SU-DHL-6 (cell line): ENCODE measurements around the gene DHDDS.

ENCODE experiments used
- H2AFZ ChIP-seq: fragments of 200-600 bp; sonication (generic); 2 replicates; pipeline ENCODE4 v1.6.1; 2014; ENCODE audit warnings: low read depth, mild to moderate bottlenecking, moderate library complexity, mixed read lengths, antibody characterized with exemption, low read length; ENCODE audit not compliant: severe bottlenecking
- H3F3A ChIP-seq: fragments of 200-600 bp; shearing (Covaris generic); 2 replicates; pipeline ENCODE4 v1.6.0; 2016; ENCODE audit warnings: antibody characterized with exemption, mild to moderate bottlenecking; ENCODE audit not compliant: insufficient read depth
- H3K27ac ChIP-seq: fragments of 200-600 bp; sonication (generic); 2 replicates; pipeline ENCODE4 v1.5.1; 2016; ENCODE audit warnings: low read depth, mild to moderate bottlenecking, low read length, moderate library complexity, mixed read lengths
- H3K27me3 ChIP-seq: fragments of 200-600 bp; sonication (generic), shearing (Covaris generic); 2 replicates; pipeline ENCODE4 v1.6.0; 2014; ENCODE audit warnings: mild to moderate bottlenecking, low read length
- H3K36me3 ChIP-seq: fragments of 200-600 bp; sonication (generic); 2 replicates; pipeline ENCODE4 v1.6.1; 2014; ENCODE audit warnings: mild to moderate bottlenecking, low read length, mixed read lengths
- H3K4me2 ChIP-seq: fragments of 300-600, 200-600 bp; shearing (Covaris generic), sonication (generic); 2 replicates; pipeline ENCODE4 v1.6.0; 2014; ENCODE audit warnings: low read length, low read depth, mild to moderate bottlenecking; ENCODE audit not compliant: poor library complexity, severe bottlenecking
- H3K4me3 ChIP-seq: fragments of 200-600 bp; sonication (generic); 2 replicates; pipeline ENCODE4 v1.5.1; 2014; ENCODE audit warnings: antibody characterized with exemption, low read length, mild to moderate bottlenecking, mixed read lengths; ENCODE audit not compliant: insufficient read depth, poor library complexity, severe bottlenecking
- H3K79me2 ChIP-seq: fragments of 200-600 bp; sonication (generic); 2 replicates; pipeline ENCODE4 v1.6.1; 2014; ENCODE audit warnings: mild to moderate bottlenecking, low read length, moderate library complexity; ENCODE audit not compliant: insufficient read depth
- H3K9ac ChIP-seq: fragments of 200-600 bp; sonication (generic); 2 replicates; pipeline ENCODE4 v1.7.0; 2014; ENCODE audit warnings: mild to moderate bottlenecking, low read length
- H3K9me2 ChIP-seq: fragments of 200-600 bp; sonication (generic); replicated peaks from 2 replicates; pipeline ENCODE4 v1.6.1; 2014; ENCODE audit warnings: low read length; ENCODE audit not compliant: insufficient read depth
- H3K9me3 ChIP-seq: fragments of 200-600 bp; sonication (generic); 2 replicates; pipeline ENCODE4 v1.6.1; 2014; ENCODE audit warnings: low read length, mixed read lengths; ENCODE audit not compliant: insufficient read depth
- H4K20me1 ChIP-seq: fragments of 200-600 bp; sonication (generic); 2 replicates; pipeline ENCODE4 v1.6.1; 2014; ENCODE audit warnings: low read depth, mild to moderate bottlenecking, antibody characterized with exemption, low read length, moderate library complexity, mixed read lengths
- CTCF ChIP-seq: fragments of 200-600 bp; sonication (generic); IDR thresholded peaks from one replicate; pipeline ENCODE4 v1.5.1; 2017; ENCODE audit warnings: antibody characterized with exemption, mild to moderate bottlenecking, low read length, moderate library complexity; ENCODE audit not compliant: insufficient read depth, poor library complexity, severe bottlenecking
- EZH2phosphoT487 ChIP-seq: fragments of 200-600 bp; sonication (generic), shearing (Covaris generic); conservative IDR thresholded peaks from 2 replicates; pipeline ENCODE4 v1.6.1; 2018; ENCODE audit warnings: mild to moderate bottlenecking, antibody characterized with exemption, low read length, moderate library complexity, mixed read lengths

DHDDS gene

GRCh38 chr1:26432793-26433192 is 672 bp downstream of the DHDDS start:
- Histone ChIP-seq H3K27me3 (no peaks in the 10 kb centered on the region), H3K4me3 (peak overlapping the region; percentile 88), H3K36me3 (no peaks in the 10 kb centered on the region), H2AFZ (no peak overlapping the region), H3K9me3 (no peaks in the 10 kb centered on the region), H3K27ac (no peak overlapping the region; the same call in 1 of the 2 replicates), H3K79me2 (peaks cover 12% of the 10 kb centered on the region; the same call in 1 of the 2 replicates), H3K4me2 (peak overlapping the region; percentile 90), H3F3A (peaks cover 11% of the 10 kb centered on the region), H4K20me1 (no peaks in the 10 kb centered on the region), H3K9ac (peak overlapping the region; percentile 73), H3K9me2 (no peaks in the 10 kb centered on the region)
- TF ChIP-seq EZH2phosphoT487, result no peak
- TF ChIP-seq CTCF, result no peak

DNA sequence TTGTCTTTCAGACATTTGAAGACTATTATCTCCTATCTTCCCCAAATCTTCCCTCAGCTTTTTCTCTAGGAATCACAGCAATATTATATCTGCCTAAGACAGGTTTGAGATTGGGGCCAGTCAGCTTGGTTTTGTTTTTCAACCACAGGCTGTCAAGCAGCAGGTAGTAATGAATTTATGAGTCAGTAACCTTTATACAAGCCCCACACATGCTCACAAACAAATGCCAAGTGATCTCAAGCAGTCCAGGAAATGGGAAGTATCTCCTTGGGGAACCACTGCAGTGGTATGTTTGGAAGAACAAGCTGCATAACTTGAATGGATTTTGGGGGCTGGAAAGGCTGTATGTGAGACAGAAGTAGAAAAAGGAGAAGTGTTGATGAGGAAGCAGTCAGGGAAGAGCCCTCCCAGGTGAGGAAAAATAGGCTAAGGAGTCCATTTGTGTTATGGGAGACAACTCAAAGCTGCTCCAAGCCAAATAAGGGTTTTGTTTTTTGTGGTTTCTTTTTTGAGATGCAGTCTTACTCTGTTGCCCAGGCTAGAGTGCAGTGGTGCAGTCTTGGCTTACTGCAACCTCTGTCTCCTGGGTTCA is 2.1 kb downstream of the DHDDS start:
- Histone ChIP-seq H3K27ac (no peak overlapping the region), H4K20me1 (no peaks in the 10 kb centered on the region), H3K36me3 (peaks cover 4% of the 10 kb centered on the region; the same call in 1 of the 2 replicates), H3K9ac (no peak overlapping the region), H3K4me3 (no peak overlapping the region), H2AFZ (no peak overlapping the region), H3K79me2 (peaks cover 12% of the 10 kb centered on the region; the same call in 1 of the 2 replicates), H3K27me3 (no peaks in the 10 kb centered on the region), H3K4me2 (peak overlapping the region; percentile 90), H3F3A (peaks cover 11% of the 10 kb centered on the region), H3K9me2 (no peaks in the 10 kb centered on the region), H3K9me3 (no peaks in the 10 kb centered on the region)
- TF ChIP-seq EZH2phosphoT487 (no peak), CTCF (no peak)

- Histone ChIP-seq H3K79me2 (peaks cover 4% of the 10 kb centered on the region; the same call in 1 of the 2 replicates), H3K4me2 (no peak overlapping the region), H3K9me3 (no peaks in the 10 kb centered on the region), H2AFZ (no peak overlapping the region), H3F3A (no peaks in the 10 kb centered on the region), H4K20me1 (no peaks in the 10 kb centered on the region), H3K9ac (no peak overlapping the region), H3K27ac (no peak overlapping the region), H3K4me3 (no peak overlapping the region), H3K36me3 (peaks cover 12% of the 10 kb centered on the region; the same call in 1 of the 2 replicates), H3K27me3 (no peaks in the 10 kb centered on the region), H3K9me2 (no peaks in the 10 kb centered on the region)
- TF ChIP-seq EZH2phosphoT487 (no peak), CTCF (no peak)
These were observed 5.9 kb downstream of the DHDDS start for GRCh38 chr1:26438041-26438440.
